ENCODE data around the gene TLR7.
A peak's percentile ranks its signal among the peaks of the same experiment; 100 is the strongest.

The TLR7 gene

GRCh38 chrX:12903646-12904045, 36.8 kb downstream of the TLR7 start:
- DNase-seq (ENCODE audit: low read depth in 2 of 2), result no peak
- H3K4me3 ChIP-seq (replicated peaks in 1 of 2; ENCODE audit: low read depth in 2 of 2, low read length in 2 of 2), result no peak overlapping the region
- TF ChIP-seq CTCF (IDR thresholded peaks at IDR 0.05; ENCODE audit: low read depth, low read length), result no peak

GRCh38 chrX:12906046-12906761, 39.3 kb downstream of the TLR7 start, which contains the start of gene TLR8:
Gene TLR8 (plus strand): TSS chrX:12906620. CDS start chrX:12906707, 87 bp downstream.
- no peak for TF ChIP-seq CTCF (IDR thresholded peaks at IDR 0.05; ENCODE audit: low read depth, low read length)
- no peak within 1 kb of the TSS for H3K4me3 ChIP-seq (replicated peaks in 1 of 2; ENCODE audit: low read depth in 2 of 2, low read length in 2 of 2)

GRCh38 chrX:12910423-12911121, 43.7 kb downstream of the TLR7 start:
- no peak for TF ChIP-seq CTCF (IDR thresholded peaks at IDR 0.05; ENCODE audit: low read depth, low read length)
- H3K4me3 ChIP-seq (replicated peaks in 1 of 2; ENCODE audit: low read depth in 2 of 2, low read length in 2 of 2), result no peak overlapping the region
- peak in 1 of 2 donors; percentile 1 for DNase-seq (ENCODE audit: low read depth in 2 of 2)

More at GRCh38 chrX:12906046-12906761, 39.3 kb downstream of the TLR7 start, which contains the start of gene TLR8:
- DNase-seq (ENCODE audit: low read depth in 2 of 2), result no peak

- TF ChIP-seq CTCF (IDR thresholded peaks at IDR 0.05; ENCODE audit: low read depth, low read length), result no peak
- no peak for DNase-seq (ENCODE audit: low read depth in 2 of 2)
- no peak overlapping the region for H3K4me3 ChIP-seq (replicated peaks in 1 of 2; ENCODE audit: low read depth in 2 of 2, low read length in 2 of 2)
These were observed 44.2 kb downstream of the TLR7 start for GRCh38 chrX:12911122-12911470.

DNA sequence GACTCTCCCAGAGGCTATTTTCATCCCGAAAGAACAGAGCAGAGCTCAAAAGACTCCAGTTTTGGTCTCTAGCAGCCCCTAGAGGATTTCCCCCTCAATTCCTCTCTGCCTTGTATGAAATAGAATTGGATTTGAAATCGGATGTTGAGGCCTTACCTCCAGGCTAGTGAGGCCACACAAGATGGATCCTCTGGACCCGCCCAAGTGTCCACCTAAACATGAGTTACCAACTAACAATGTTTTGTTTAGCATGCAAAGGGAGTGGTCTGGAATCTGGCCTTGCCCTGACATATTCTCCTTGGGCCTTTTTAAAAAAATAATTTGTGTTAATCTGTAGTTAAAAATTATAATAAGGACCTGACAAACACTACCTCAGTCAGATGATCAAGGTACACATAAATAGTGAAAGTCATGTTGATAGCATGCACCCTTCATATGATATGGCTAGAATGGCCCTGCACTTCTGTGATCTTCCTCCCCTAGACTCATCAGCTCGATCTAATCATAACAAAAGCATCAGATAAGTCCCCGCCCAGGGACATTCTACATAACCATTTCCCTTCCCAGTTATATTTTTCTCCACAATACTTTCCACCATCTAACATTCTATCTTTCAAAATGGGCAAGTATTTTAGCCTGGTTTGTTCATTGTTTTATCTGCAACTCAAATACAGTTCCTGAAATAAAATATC, 46.1 kb downstream of the TLR7 start:
- no peak for TF ChIP-seq CTCF (IDR thresholded peaks at IDR 0.05; ENCODE audit: low read depth, low read length)
- DNase-seq (ENCODE audit: low read depth in 2 of 2), result no peak
- no peak overlapping the region for H3K4me3 ChIP-seq (replicated peaks in 1 of 2; ENCODE audit: low read depth in 2 of 2, low read length in 2 of 2)

DNA sequence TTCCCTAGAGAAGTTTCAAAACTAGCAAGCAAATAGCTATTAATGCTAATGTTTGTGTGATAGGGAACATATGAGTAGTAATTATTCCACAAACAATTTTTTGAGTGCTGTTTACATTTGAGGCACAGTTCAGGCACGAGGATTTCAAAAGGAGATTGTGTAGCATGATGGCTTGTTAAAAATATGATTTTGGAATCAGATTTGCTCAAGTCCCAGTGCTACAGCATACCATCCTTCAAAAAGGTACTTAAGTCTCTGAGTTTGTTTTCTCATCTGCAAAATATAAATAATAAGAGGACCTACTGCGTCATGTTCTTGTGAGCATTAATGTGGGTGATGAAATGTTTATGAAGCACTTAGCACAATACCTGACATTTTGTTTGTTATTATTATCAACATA, 50.9 kb downstream of the TLR7 start:
- H3K4me3 ChIP-seq (replicated peaks in 1 of 2; ENCODE audit: low read depth in 2 of 2, low read length in 2 of 2), result no peak overlapping the region
- TF ChIP-seq CTCF (IDR thresholded peaks at IDR 0.05; ENCODE audit: low read depth, low read length), result no peak
- DNase-seq (ENCODE audit: low read depth in 2 of 2), result no peak
